Lung (tissue), 12 donors: Measurements from ENCODE around the gene FYN. TPM values are rescaled to one million over a fixed set of nuclear protein-coding genes. Genes with fewer than 3 reads are reported as not detected.

Experiments used
- ATAC-seq: fragments of 200-7000 bp; cut with Tn5 transposase; one replicate; pipeline ENCODE4 v1.9.1; 2020; ENCODE audit warnings: moderate number of reproducible peaks; ENCODE audit not compliant: insufficient read depth, low FRiP score
- DNase-seq, 3 donors: peaks; one replicate each; pipeline ENCODE4 v3.0.0-alpha.2; 2013 to 2017
- H3K27ac ChIP-seq, 2 donors: one replicate each; pipeline ENCODE4 v1.5.1; 2013; ENCODE audit warnings: mild to moderate bottlenecking in 2 of 2, moderate library complexity in 2 of 2, control low read depth in 1 of 2, inconsistent platforms in 1 of 2, low read depth in 1 of 2, low read length in 1 of 2
- H3K27me3 ChIP-seq, 3 donors: one replicate each; pipeline ENCODE4 v1.5.1; 2013; ENCODE audit warnings: low read length in 2 of 3; ENCODE audit not compliant: control insufficient read depth in 3 of 3, insufficient read depth in 3 of 3
- H3K36me3 ChIP-seq, 4 donors: one replicate each; pipeline ENCODE4 v1.5.1; 2013; ENCODE audit warnings: low read length in 4 of 4, mild to moderate bottlenecking in 1 of 4, moderate library complexity in 1 of 4; ENCODE audit not compliant: control insufficient read depth in 4 of 4, insufficient read depth in 4 of 4
- H3K4me1 ChIP-seq, 5 donors: one replicate each; pipeline ENCODE4 v1.5.1; 2013; ENCODE audit warnings: low read length in 5 of 5, mild to moderate bottlenecking in 2 of 5, moderate library complexity in 1 of 5; ENCODE audit not compliant: control insufficient read depth in 5 of 5, insufficient read depth in 5 of 5
- H3K4me3 ChIP-seq: one replicate; pipeline ENCODE4 v1.5.1; 2013; ENCODE audit warnings: mild to moderate bottlenecking, control low read depth, moderate library complexity
- H3K9ac ChIP-seq, 2 donors: one replicate each; pipeline ENCODE4 v1.5.1; 2013; ENCODE audit warnings: low read length in 2 of 2, control low read depth in 1 of 2; ENCODE audit not compliant: insufficient read depth in 1 of 2
- H3K9me3 ChIP-seq, 4 donors: one replicate each; pipeline ENCODE4 v1.5.1; 2013; ENCODE audit warnings: low read length in 3 of 4, mild to moderate bottlenecking in 1 of 4, moderate library complexity in 1 of 4; ENCODE audit not compliant: control insufficient read depth in 4 of 4, insufficient read depth in 3 of 4
- WGBS, 2 donors: extraction: QIAGEN DNeasy Blood & Tissue Kit; methylation state at CpG; one replicate each; pipeline ENCODE4 v1.1.7; 2013; 5-methylcytosine and 5-hydroxymethylcytosine counted together
- polyA plus RNA-seq, 2 donors: library from polyadenylated mRNA; stranded (reverse); fragments of 200-250 nt; gene quantifications; one replicate each; pipeline ENCODE4 v1.2.1, GENCODE V29; 2013
- total RNA-seq, 2 donors: library from RNA; depleted of rRNA in 1 of 2; stranded (reverse); fragments of >200 nt in 1 of 2; gene quantifications; one replicate each; pipeline ENCODE4 v1.2.1, GENCODE V29; 2014 to 2021
- TF ChIP-seq, protein P1 (sequence below): IDR thresholded peaks from 2 replicates; pipeline ENCODE4 v1.5.1; 2012; ENCODE audit warnings: mild to moderate bottlenecking; ENCODE audit errors: control extremely low read depth, extremely low read depth
- donor health status: control.
- donor health status: control.
- donor health status: Bipolar disorder and iron deficiency.
- donor health status: healthy.
- donor health status: DM: yes; HTN: yes; CAD: no.

The FYN gene
- total and polyA plus RNA-seq, 4 donors: 27.3 to 157 (median 71.0) TPM

DNA sequence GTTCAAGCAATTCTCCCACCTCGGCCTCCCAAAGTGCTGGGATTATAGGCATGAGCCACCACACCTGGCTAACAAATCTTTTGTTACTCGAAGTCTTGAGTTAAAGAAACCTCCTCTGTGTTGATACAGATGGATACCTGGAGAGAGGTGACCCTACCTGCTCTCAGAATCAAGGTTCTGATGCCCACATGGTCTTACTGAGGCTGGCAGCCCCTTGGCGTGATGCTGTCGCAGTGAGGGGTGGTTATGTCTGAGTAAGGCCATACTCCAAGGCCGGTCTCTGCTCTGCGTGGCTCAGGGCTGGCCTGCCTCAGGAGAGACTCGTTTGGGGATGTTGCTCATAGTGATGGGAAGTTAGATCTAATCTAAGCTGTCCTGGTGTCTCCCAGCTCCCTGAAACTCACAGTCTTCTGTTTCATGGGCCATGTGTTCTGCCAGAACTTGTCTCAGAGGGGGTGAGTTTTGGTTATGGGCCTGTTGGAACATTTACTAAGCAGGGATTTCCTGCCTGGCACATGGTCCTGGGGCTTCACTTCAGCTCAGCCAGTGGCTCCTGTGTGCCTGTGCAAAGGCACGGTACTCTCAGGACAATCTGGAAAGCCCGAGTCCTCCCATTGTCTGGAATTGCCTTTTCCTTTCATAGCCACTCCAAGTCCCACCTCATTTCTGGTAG, 250.1 kb downstream of the FYN start:
- H3K27ac ChIP-seq: peak overlapping the region in 1 of 2 donors; percentile 56

DNA sequence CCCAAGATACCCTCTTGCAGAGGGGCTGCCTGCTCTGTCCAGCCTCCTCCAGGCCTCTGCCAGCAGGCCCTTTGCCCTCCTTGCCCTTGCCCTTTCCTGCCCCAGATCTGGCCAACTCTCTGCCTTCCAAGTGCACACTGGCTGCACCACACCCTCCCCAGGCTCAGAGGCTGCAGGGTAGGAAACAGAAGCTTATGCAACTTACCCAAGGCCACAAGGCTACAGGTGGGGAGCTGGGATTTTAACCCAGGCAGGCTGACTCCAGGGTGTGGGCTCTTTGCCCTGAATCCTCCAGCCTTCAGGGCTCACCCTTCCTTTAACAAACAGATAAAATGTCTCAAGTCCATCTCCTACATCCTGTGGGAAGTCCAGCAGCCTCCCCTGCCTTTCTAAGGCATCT, 253.1 kb downstream of the FYN start:
- DNase-seq (no peak), ATAC-seq (no peak)
- Histone ChIP-seq H3K4me3 (no peak overlapping the region), H3K27me3 (no peaks in the 10 kb centered on the region), H3K4me1 (peaks cover 0 to 5% (median 0%) of the 10 kb centered on the region in 5 donors), H3K36me3 (no peaks in the 10 kb centered on the region), H3K27ac (no peak overlapping the region), H3K9me3 (no peaks in the 10 kb centered on the region), H3K9ac (no peak overlapping the region)
- TF ChIP-seq, protein P1, sequence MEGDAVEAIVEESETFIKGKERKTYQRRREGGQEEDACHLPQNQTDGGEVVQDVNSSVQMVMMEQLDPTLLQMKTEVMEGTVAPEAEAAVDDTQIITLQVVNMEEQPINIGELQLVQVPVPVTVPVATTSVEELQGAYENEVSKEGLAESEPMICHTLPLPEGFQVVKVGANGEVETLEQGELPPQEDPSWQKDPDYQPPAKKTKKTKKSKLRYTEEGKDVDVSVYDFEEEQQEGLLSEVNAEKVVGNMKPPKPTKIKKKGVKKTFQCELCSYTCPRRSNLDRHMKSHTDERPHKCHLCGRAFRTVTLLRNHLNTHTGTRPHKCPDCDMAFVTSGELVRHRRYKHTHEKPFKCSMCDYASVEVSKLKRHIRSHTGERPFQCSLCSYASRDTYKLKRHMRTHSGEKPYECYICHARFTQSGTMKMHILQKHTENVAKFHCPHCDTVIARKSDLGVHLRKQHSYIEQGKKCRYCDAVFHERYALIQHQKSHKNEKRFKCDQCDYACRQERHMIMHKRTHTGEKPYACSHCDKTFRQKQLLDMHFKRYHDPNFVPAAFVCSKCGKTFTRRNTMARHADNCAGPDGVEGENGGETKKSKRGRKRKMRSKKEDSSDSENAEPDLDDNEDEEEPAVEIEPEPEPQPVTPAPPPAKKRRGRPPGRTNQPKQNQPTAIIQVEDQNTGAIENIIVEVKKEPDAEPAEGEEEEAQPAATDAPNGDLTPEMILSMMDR: no peak

More for the DNA sequence above, 250.1 kb downstream of the FYN start:
- no peak for DNase-seq
- H3K36me3 ChIP-seq: no peaks in the 10 kb centered on the region
- TF ChIP-seq, protein P1: no peak
- H3K9ac ChIP-seq: no peak overlapping the region
- no peak overlapping the region for H3K4me3 ChIP-seq
- 80 to 81% methylated on average over 9 of the region's 9 CpGs for WGBS, 2 donors
- ATAC-seq: no peak
- no peaks in the 10 kb centered on the region for H3K27me3 ChIP-seq
- H3K4me1 ChIP-seq: peaks cover 0 to 16% (median 10%) of the 10 kb centered on the region in 5 donors
- H3K9me3 ChIP-seq: no peaks in the 10 kb centered on the region

DNA sequence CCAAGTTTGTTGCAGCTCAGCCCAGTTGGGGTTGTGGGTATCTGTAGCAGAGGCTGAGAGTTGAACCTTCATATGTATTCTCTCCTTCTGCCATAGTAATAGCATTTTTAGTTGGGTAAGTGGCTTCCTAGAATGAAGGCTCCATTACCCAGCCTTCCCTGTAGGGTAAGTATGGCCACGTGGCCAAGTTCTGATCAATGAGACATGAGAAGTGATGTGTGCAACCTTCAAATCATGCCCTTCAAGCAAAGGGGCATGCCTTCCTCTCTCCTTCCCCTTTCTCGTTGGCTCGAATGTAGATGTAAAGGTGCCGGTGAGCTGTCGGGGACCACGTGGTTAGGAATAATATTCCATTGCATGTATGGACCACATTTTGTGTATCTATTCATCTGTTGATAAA, 254.8 kb downstream of the FYN start:
- Histone ChIP-seq H3K27ac (no peak overlapping the region), H3K9ac (no peak overlapping the region), H3K4me1 (peaks cover 0 to 5% (median 0%) of the 10 kb centered on the region in 5 donors), H3K36me3 (no peaks in the 10 kb centered on the region), H3K27me3 (no peaks in the 10 kb centered on the region), H3K4me3 (no peak overlapping the region), H3K9me3 (no peaks in the 10 kb centered on the region)
- 78 to 89% methylated on average over 6 of the region's 6 CpGs for whole genome bisulfite sequencing, 2 donors
- no peak for DNase-seq
- no peak for ATAC-seq
- TF ChIP-seq, protein P1: no peak

DNA sequence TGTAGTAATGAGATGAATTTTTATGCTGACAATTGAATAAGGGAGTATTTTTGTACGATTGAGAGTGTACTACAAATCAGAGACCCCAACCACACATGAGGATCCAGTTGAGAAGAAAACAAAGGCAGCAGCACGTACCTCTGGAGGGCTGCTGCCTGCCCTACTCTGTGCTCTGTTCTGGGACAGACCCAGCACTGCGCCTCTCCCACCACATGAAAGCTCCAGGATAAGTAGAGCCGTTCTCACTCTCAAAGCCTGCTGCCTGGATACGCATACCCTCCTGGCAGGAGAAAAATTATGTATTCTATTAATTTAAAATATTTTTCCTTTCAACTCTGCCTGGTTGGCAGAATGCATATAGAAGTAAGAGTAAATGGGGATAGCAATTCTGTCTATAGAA, 256.1 kb downstream of the FYN start:
- peaks cover 0 to 2% (median 0%) of the 10 kb centered on the region in 4 donors for H3K9me3 ChIP-seq
- ATAC-seq (no peak), DNase-seq (no peak)
- no peak overlapping the region for H3K27ac ChIP-seq
- WGBS, 2 donors: 90 to 91% methylated on average over 5 of the region's 5 CpGs
- H3K27me3 ChIP-seq: no peaks in the 10 kb centered on the region
- no peaks in the 10 kb centered on the region for H3K36me3 ChIP-seq
- H3K4me3 ChIP-seq: no peak overlapping the region
- H3K4me1 ChIP-seq: peaks cover 0 to 5% (median 0%) of the 10 kb centered on the region in 5 donors
- H3K9ac ChIP-seq: no peak overlapping the region
- TF ChIP-seq, protein P1: no peak
